ENCODE data around the gene KYNU. TPM values are rescaled to one million over a fixed set of nuclear protein-coding genes. Genes with fewer than 3 reads are reported as not detected.
"Not testable (repeated sequence)": the region's sequence is repeated elsewhere in the genome, so short reads cannot be mapped to it uniquely, and the experiment has no call there.

Gene KYNU
- total RNA-seq, 4 donors from 2014 or later: 2.3 to 39.4 (median 19.2) TPM

DNA sequence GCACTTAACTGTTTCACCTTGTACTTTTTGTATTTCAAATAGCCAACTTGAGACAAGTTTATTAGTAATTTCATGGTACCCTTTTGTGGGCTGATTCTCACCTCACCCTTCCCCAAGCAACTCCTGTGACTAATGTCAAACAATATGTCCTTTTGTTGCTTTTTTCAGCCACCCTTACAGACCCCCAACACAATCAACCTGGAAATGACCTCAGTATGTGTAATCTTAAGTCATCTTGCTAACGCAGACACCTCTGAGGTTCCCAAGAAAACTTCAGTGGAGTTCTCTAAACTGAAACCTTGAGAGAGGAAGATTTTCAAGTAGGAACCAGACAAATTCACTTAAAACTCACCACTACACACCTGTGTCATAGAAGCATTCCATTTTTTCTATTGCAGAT, 69.5 kb downstream of the KYNU start:
- no peaks in the 10 kb centered on the region for H3K36me3 ChIP-seq
- H3K27me3 ChIP-seq: no peaks in the 10 kb centered on the region
- H3K4me1 ChIP-seq: peaks cover 0 to 4% (median 0%) of the 10 kb centered on the region in 3 donors
- H3K27ac ChIP-seq: no peak overlapping the region
- TF ChIP-seq, protein P1, sequence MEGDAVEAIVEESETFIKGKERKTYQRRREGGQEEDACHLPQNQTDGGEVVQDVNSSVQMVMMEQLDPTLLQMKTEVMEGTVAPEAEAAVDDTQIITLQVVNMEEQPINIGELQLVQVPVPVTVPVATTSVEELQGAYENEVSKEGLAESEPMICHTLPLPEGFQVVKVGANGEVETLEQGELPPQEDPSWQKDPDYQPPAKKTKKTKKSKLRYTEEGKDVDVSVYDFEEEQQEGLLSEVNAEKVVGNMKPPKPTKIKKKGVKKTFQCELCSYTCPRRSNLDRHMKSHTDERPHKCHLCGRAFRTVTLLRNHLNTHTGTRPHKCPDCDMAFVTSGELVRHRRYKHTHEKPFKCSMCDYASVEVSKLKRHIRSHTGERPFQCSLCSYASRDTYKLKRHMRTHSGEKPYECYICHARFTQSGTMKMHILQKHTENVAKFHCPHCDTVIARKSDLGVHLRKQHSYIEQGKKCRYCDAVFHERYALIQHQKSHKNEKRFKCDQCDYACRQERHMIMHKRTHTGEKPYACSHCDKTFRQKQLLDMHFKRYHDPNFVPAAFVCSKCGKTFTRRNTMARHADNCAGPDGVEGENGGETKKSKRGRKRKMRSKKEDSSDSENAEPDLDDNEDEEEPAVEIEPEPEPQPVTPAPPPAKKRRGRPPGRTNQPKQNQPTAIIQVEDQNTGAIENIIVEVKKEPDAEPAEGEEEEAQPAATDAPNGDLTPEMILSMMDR (IDR thresholded peaks at IDR 0.05): no peak
- no peak for TF ChIP-seq POLR2A (IDR thresholded peaks at IDR 0.05)
- no peak for DNase-seq
- WGBS, 2 donors: 65 to 73% methylated on average over 1 of the region's 1 CpG
- H3K9me3 ChIP-seq: no peaks in the 10 kb centered on the region
- intact Hi-C loops (cut with DNase I): no loop called here
- no peak overlapping the region for H3K4me3 ChIP-seq

GRCh38 chr2:142948723-142949122, 71.3 kb downstream of the KYNU start:
- H3K4me3 ChIP-seq; H3K9me3 ChIP-seq; H3K27me3 ChIP-seq; H3K27ac ChIP-seq; DNase-seq; H3K4me1 ChIP-seq; intact Hi-C loops (cut with DNase I); H3K36me3 ChIP-seq: not testable (repeated sequence)
- WGBS, 2 donors: 81 to 91% methylated on average over 2 of the region's 2 CpGs

- H3K36me3 ChIP-seq; H3K27me3 ChIP-seq; DNase-seq; H3K4me1 ChIP-seq; H3K27ac ChIP-seq; H3K9me3 ChIP-seq; H3K4me3 ChIP-seq; intact Hi-C loops (cut with DNase I): not testable (repeated sequence)
- 93 to 96% methylated on average over 2 of the region's 2 CpGs for WGBS, 2 donors
Observed at GRCh38 chr2:142950323-142950722, 72.9 kb downstream of the KYNU start.

DNA sequence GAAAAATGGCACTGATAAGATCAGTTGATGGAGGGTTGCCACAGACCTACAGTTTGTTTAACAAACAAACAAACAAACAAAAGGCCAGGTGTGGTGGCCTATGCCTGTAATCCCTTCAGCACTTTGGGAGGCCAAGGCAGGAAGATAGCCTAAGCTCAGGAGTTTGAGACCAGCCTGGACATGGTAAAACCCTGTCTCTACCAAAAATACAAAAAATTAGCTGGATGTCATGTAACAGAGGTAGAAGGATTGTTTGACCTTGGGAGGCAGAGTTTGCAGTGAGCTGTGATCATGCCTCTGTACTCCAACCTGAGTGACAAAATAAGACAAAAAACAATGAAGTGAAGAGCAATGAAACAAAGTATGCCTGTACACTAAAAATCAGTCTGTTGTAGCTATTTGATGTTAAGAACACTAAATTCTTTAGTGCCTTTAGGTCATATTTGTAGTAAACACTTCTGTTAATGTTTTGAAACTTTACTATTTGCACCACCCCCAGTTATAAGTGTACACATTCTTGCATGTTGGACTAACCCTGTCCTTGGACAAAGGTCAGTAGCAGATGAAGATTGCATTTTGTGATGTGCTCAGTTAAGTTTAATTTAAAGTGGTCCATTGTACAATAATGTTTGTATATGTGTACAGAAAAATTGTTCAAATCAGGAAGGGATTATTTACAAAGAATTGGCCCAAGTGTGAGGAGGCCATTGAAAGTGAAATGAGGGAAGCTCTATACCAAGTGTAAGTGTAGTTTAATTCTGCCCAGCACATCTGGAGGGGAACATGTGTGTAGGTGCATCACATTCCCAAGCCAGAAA, 73.9 kb downstream of the KYNU start:
- no peaks in the 10 kb centered on the region for H3K27me3 ChIP-seq
- H3K27ac ChIP-seq: no peak overlapping the region
- no peaks in the 10 kb centered on the region for H3K9me3 ChIP-seq
- H3K4me3 ChIP-seq: no peak overlapping the region
- TF ChIP-seq, protein P1 (IDR thresholded peaks at IDR 0.05): no peak
- TF ChIP-seq POLR2A (IDR thresholded peaks at IDR 0.05): no peak
- peaks cover 0 to 5% (median 0%) of the 10 kb centered on the region in 3 donors for H3K4me1 ChIP-seq
- intact Hi-C loops (cut with DNase I): no loop called here
- no peak for DNase-seq
- no peaks in the 10 kb centered on the region for H3K36me3 ChIP-seq

DNA sequence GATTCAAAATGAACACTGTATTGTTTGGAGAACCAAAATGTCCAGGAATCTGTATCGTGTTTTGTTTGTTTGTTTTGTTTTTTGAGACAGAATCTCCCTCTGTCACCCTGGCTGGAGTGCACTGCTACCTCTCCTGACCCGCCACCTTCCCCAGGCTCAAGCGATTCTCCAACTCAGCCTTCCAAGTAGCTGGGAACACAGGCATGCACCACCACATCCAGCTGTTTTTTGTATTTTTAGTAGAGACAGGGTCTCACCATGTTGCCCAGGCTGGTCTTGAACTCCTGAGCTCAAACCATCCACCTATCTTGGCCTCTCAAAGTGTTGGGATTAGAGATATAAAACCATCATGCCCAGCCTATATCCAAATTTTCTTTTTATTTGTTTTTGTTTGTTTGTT, 74.6 kb downstream of the KYNU start:
- H3K36me3 ChIP-seq: no peaks in the 10 kb centered on the region
- H3K27ac ChIP-seq: no peak overlapping the region
- WGBS, 2 donors: 82 to 84% methylated on average over 3 of the region's 3 CpGs
- DNase-seq: no peak
- H3K9me3 ChIP-seq: no peaks in the 10 kb centered on the region
- H3K27me3 ChIP-seq: no peaks in the 10 kb centered on the region
- H3K4me1 ChIP-seq: peaks cover 0 to 5% (median 0%) of the 10 kb centered on the region in 3 donors
- intact Hi-C loops (cut with DNase I): no loop called here
- TF ChIP-seq, protein P1 (IDR thresholded peaks at IDR 0.05): no peak
- no peak for TF ChIP-seq POLR2A (IDR thresholded peaks at IDR 0.05)
- H3K4me3 ChIP-seq: no peak overlapping the region

DNA sequence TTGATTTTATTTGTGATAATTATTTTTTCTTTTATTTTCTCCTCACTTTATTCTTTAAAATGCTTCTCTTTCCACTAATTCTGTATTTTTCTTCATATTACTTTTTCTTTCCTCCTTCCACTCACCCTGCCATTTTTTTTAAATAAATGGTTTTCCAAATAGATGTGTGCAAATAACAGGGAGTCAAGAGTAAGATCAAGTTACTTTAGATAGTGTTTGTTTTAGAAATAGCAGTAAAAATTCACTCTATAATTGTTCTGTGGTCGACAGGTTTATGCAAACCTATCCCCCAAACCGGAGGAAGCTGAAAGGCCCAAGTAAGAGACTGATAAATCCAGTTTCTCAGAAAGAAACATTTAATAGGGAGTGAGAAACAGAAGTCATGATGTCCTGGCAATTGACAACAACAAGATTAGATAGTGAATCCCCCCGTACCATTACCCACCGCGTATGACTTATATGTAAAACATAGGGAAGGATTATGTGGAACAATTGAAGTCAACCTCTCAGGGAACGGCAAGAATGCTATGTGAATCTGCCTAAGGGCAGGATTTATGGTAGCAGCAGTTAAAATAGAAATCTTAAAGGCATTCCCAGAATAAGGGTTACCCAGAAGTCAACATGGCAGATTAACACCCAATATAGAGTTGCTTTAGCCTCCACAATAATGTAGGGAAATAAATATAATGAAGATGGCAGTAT, 75.5 kb downstream of the KYNU start:
- 39 to 64% methylated on average over 6 of the region's 6 CpGs for WGBS, 2 donors
- intact Hi-C loops (cut with DNase I): no loop called here
- DNase-seq: no peak

More for the DNA sequence above, 75.5 kb downstream of the KYNU start:
- Histone ChIP-seq H3K36me3 (no peaks in the 10 kb centered on the region), H3K9me3 (no peaks in the 10 kb centered on the region), H3K27ac (no peak overlapping the region), H3K27me3 (no peaks in the 10 kb centered on the region), H3K4me3 (no peak overlapping the region), H3K4me1 (peaks cover 0 to 5% (median 0%) of the 10 kb centered on the region in 3 donors)
- TF ChIP-seq POLR2A (IDR thresholded peaks at IDR 0.05): no peak
- TF ChIP-seq, protein P1 (IDR thresholded peaks at IDR 0.05): no peak

All from esophagus squamous epithelium (tissue), 5 donors.